ENCODE measurements around the gene KDM4B.

- no peak for TF ChIP-seq CTCF (IDR thresholded peaks at IDR 0.05)
- no peak for TF ChIP-seq POLR2A (IDR thresholded peaks at IDR 0.05)
Observed at GRCh38 chr19:4974880-4975469, 6.1 kb downstream of the KDM4B start.

Measured in Peyer's patch (tissue), 4 donors.